Esophagus muscularis mucosa (tissue), 4 donors: Measurements from ENCODE around the gene GBA2.

Experiments
- EP300 ChIP-seq: sonication (generic); formaldehyde crosslinking; IDR thresholded peaks from one replicate; pipeline ENCODE4 v1.6.1; 2017; ENCODE audit warnings: antibody characterized with exemption
- POLR2A ChIP-seq: fragments of 450-650 bp; IDR thresholded peaks from one replicate; pipeline ENCODE4 v1.6.1; 2017; ENCODE audit warnings: antibody characterized with exemption, moderate library complexity, mild to moderate bottlenecking, low read depth
- POLR2AphosphoS5 ChIP-seq, 2 donors: sonication (generic); formaldehyde crosslinking; IDR thresholded peaks; one replicate each; pipeline ENCODE4 v1.6.1; 2017; ENCODE audit warnings: antibody characterized with exemption in 2 of 2
- TF ChIP-seq, protein P1 (sequence below), 3 experiments: fragments of 200-600 bp in 2 of 3; fragments of 450-650 bp in 1 of 3; sonication (generic) in 2 of 3; IDR thresholded peaks; one replicate each; pipeline ENCODE4 v1.5.1; 2017 to 2019; ENCODE audit warnings: antibody characterized with exemption in 3 of 3, mild to moderate bottlenecking in 2 of 3, moderate library complexity in 1 of 3

DNA sequence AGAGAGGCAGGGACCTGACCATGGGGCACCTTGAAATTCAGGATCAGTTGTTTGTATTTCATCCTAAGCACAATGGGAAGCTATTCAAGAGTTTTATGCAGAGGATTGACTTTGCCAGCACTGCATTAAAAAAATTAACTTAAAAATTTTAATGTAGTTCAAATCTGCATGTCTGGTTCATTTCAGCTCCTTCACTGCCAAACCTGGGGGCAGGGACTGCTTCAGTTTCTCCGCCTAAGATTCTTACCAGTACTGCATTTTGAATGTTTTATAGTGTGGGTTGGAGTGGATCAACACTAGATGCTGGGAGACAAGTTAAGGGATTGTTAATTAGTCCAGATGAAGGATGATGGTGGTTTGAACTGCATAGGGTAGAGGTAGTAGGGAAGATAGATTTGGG lies 20.7 kb upstream of the GBA2 start:
- TF ChIP-seq, protein P1, sequence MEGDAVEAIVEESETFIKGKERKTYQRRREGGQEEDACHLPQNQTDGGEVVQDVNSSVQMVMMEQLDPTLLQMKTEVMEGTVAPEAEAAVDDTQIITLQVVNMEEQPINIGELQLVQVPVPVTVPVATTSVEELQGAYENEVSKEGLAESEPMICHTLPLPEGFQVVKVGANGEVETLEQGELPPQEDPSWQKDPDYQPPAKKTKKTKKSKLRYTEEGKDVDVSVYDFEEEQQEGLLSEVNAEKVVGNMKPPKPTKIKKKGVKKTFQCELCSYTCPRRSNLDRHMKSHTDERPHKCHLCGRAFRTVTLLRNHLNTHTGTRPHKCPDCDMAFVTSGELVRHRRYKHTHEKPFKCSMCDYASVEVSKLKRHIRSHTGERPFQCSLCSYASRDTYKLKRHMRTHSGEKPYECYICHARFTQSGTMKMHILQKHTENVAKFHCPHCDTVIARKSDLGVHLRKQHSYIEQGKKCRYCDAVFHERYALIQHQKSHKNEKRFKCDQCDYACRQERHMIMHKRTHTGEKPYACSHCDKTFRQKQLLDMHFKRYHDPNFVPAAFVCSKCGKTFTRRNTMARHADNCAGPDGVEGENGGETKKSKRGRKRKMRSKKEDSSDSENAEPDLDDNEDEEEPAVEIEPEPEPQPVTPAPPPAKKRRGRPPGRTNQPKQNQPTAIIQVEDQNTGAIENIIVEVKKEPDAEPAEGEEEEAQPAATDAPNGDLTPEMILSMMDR (IDR thresholded peaks at IDR 0.05): no peak
- TF ChIP-seq POLR2AphosphoS5 (IDR thresholded peaks at IDR 0.05) (no peak), POLR2A (no peak), EP300 (no peak)
